Fibroblast of gingiva (primary cell): ENCODE data around the gene NKAP.
"Not testable (repeated sequence)": the region's sequence is repeated elsewhere in the genome, so short reads cannot be mapped to it uniquely, and the experiment has no call there.

Experiments
- DNase-seq: peaks from one replicate; pipeline ENCODE4 v3.0.0-alpha.2; 2011; ENCODE audit warnings: low read depth

NKAP gene

GRCh38 chrX:119935215-119935874 lies 8.2 kb downstream of the NKAP start:
- DNase-seq, result no peak

- DNase-seq, result not testable (repeated sequence)
Measured at GRCh38 chrX:119922391-119922790, 21.2 kb downstream of the NKAP start.

DNA sequence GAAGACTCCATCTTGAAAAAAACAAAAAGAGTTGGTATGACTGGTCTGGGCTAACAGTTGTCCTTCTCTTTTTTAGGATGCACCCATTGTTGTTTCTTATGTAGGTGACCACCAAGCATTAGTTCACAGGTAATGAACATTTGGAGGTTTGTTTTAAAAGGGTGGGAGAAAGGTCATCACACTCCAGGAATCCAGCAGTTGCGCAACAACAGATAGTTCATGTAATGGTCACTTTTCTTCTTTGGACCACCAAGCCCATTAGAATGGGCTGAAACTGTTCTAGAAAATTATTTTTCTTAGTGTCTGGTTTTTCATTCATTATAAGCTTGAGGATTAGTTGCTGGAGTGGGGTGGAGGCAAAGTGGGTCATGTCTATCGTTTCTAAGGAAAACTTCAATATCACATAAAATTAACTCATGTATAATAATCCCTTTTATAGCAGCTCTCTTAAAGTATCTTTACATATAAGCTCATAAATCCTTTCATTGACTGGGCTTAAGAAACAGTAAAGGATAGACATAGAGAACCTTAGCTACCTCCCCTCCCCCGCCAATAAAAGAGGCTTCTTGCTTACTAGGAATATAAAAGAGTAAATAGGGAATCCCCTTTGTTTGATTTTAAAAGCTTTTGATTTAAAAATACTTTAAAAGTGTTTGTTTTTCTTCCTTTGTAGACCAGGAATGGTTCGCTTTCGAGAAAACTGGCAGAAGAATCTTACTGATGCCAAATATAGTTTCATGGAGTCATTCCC lies 23.5 kb downstream of the NKAP start:
- no peak for DNase-seq

GRCh38 chrX:119917877-119918276 lies 25.7 kb downstream of the NKAP start:
- no peak for DNase-seq

DNA sequence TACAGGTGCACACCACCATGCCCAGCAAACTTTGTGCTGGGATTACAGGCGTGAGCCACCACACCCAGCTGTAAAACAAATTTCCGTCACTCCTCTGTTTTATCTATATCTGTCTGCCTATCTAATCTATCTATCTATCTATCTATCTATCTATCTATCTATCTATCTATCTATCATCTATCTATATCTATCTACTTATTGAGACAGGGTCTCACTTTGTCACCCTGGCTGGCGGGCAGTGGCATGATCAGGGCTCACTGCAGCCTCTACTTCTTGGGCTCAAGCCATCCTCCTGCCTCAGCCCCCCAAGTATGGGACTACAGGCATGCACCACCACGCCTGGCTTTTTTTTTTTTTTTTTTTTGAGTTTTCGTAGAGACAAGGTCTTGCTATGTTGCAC lies 27.2 kb downstream of the NKAP start:
- no peak for DNase-seq

DNA sequence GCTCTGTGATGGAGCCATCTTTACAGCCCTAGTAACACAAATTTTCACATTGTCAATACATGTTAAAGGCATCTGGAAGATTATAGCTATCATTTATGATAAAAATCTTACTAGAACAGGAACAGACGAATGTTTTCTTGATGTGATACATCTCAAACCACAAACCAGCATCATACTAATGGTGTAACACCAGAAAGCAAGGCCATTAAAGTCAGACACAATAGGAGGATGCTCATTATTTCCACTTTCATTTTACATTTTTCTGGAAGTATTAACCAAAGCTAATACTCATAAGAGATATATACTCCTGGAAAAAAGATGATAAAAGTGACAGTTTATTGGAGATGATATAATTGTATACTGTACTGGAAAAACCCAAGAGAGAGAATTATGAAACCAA lies 42.6 kb downstream of the NKAP start:
- no peak for DNase-seq

DNA sequence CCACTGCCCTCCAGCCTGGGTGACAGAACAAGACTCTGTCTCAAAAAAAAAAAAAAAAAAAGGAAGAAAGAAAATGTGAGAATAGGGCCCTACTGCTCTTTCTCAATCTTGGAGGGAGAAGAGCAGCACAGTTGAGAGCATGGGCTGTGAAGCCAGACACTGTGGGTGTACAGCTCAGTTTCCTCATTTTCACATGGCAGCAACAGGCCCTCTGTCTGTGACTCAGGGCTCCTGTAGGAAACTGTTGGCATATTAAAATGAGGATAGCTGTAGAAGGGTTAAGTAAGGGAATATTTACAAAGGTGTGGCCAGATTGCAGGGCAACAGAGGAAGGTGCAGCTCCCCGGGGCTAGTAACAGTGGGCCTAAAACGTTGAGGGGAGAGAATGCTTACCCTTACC lies 44.4 kb downstream of the NKAP start:
- DNase-seq, result no peak

- DNase-seq, result peak; percentile 1
Measured at GRCh38 chrX:119895843-119896326, 47.7 kb downstream of the NKAP start, which contains the start of gene AKAP14. TSS of gene AKAP14 (plus strand) at chrX:119895893. CDS start at chrX:119903224, 7,331 bp downstream.

DNA sequence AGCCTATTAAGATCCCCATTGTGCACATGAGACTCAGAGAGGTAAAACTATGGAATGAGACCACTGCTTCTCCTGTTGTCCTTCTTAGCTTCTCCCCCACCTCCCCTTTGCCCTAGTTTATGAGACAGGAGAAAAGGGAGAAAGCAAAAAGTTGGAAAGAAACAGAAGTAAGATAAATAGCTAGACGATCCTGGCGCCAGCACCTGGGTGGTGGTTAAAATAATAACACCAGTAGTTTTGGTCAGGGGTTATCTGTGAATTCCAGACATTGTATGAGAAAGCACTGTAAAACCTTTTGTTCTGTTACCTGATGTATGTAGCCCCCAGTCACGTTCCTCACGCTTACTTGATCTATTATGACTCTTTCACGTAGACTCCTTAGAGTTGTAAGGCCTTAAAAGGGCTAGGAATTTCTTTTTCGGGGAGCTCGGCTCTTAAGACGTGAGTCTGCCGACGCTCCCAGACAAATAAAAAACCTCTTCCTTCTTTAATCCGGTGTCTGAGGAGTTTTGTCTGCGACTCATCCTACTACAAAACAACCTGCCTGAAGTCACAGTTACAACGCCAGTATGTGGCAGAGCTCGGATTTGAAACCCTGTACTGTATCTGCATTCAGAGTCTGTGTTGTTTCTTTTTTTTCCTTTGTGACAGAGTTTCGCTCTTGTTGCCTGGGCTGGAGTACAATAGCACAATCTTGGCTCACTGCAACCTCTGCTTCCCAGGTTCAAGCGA lies 51.4 kb downstream of the NKAP start:
- not testable (repeated sequence) for DNase-seq

DNA sequence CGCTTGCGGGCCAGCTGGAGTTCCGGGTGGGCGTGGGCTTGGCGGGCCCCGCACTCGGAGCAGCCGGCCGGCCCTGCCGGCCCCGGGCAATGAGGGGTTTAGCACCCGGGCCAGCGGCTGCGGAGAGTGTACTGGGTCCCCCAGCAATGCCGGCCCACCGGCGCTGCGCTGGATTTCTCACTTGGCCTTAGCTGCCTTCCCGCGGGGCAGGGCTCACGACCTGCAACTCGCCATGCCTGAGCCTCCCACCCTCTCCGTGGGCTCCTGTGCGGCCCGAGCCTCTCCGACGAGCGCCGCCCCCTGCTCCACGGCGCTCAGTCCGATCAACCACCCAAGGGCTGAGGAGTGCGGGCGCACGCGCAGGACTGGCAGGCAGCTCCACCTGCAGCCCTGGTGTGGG lies 52.9 kb downstream of the NKAP start:
- not testable (repeated sequence) for DNase-seq

GRCh38 chrX:119887721-119888425 lies 55.7 kb downstream of the NKAP start:
- DNase-seq, result peak; percentile 39

GRCh38 chrX:119885554-119886428 lies 57.8 kb downstream of the NKAP start:
- peak; percentile 34 for DNase-seq

GRCh38 chrX:119880552-119881437 lies 62.8 kb downstream of the NKAP start:
- DNase-seq, result peak; percentile 58

DNA sequence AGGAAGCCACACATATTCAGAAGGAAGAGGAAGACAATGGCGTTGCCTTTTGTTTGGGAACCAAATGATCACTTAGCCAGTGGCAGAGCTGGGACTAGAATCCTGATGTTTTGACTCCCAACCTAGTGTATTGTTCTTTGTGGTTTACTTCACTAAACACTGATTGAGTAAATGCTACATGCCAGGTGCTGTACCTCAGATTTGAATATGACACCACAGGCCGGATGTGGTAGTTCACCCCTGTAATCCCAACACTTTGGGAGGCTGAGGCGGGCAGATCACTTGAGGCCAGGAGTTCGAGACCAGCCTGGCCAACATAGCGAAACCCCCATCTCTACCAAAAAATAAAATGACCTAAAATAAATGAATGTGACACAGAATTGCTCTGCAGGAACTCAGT lies 63.5 kb downstream of the NKAP start:
- no peak for DNase-seq

DNA sequence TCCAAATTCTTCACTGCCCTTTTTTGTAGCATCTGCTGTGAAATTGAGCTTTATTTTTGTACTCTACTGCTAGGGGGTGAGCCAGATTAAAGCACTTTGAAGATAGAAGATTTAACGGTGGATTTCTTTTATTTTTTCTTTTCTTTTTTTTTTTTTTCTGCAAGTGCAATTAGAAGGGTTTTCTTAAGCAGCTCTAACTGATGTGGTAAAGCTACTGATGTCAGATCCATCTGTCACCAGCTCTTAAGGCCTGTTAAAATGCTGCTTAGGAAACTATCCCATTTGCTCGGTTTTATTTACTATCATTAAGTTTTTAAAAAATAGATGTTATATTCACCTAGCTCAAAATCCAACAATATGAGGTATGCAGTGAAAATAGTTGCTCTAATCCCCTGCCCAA lies 64.8 kb downstream of the NKAP start:
- DNase-seq, result no peak

GRCh38 chrX:119871599-119872395 lies 71.8 kb downstream of the NKAP start, which contains the start of the genes NDUFA1 and RNF113A:
TSS of gene NDUFA1 (plus strand) at chrX:119871832. CDS start at chrX:119871912, 80 bp downstream.
TSS of gene RNF113A (minus strand) at chrX:119871733. CDS start at chrX:119871613, 120 bp downstream.
- DNase-seq, result peak; percentile 86

DNA sequence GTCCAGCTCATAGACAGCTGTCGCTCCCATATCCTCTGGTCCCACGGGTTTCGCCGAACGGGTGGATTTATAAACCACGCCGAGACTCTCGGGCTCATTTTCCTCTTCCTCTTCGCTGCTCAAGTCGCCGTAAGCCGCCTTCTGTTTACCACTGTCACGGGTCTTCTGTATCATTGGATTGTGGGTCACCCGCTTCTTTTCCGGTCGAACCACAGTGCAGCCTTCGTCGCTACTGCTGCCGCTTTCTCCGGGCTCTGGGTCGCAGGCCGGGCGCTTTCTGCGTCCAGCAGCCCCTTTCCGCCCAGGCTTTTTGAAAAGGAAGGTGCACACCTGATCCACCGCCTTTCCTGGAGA lies 72.3 kb downstream of the NKAP start:
- peak; percentile 5 for DNase-seq
